PC-9 (cell line): Measurements from ENCODE around the gene RNF38. TPM values are rescaled to one million over a fixed set of nuclear protein-coding genes. Genes with fewer than 3 reads are reported as not detected.
"Not testable (repeated sequence)": the region's sequence is repeated elsewhere in the genome, so short reads cannot be mapped to it uniquely, and the experiment has no call there.

Experiments
- BruUV-seq: library from RNA; stranded (reverse); fragments of 400-500 nt; replicated peaks from 2 replicates; lab custom pipeline; 2021; lab: Mats Ljungman, UMichigan
- CTCF ChIA-PET: fragments of 300-600 bp; sonication (Branson Sonifier 250); formaldehyde crosslinking; loops from one replicate; lab custom pipeline; 2022; ENCODE audit warnings: antibody characterized with exemption; lab: Charles Lee
- POLR2A ChIA-PET: fragments of 300-600 bp; sonication (Branson Sonifier 250); formaldehyde crosslinking; loops from one replicate; lab custom pipeline; 2022; ENCODE audit warnings: antibody characterized with exemption; ENCODE audit not compliant: unreplicated experiment; lab: Charles Lee
- DNase-seq, 2 experiments: peaks; one replicate each; pipeline versions ENCODE4 v3.0.0 to v3.0.0-alpha.2; 2015 to 2022; ENCODE audit warnings: mixed read lengths in 1 of 2
- H2AFZ ChIP-seq: fragments of 200-600 bp; sonication (generic); 2 replicates; pipeline ENCODE4 v1.8.1; 2017; ENCODE audit warnings: antibody characterized with exemption
- H3F3A ChIP-seq: fragments of 200-600 bp; sonication (generic); 2 replicates; pipeline ENCODE4 v1.8.1; 2017; ENCODE audit warnings: antibody characterized with exemption, mild to moderate bottlenecking, low read depth; ENCODE audit not compliant: insufficient read depth
- H3K27ac ChIP-seq: fragments of 200-600 bp; sonication (generic); 2 replicates; pipeline ENCODE4 v1.6.1; 2016; ENCODE audit warnings: mixed run types
- H3K27me3 ChIP-seq: fragments of 200-600 bp; sonication (generic); 2 replicates; pipeline ENCODE4 v1.6.1; 2016; ENCODE audit warnings: low read depth, mixed run types; ENCODE audit not compliant: insufficient read depth
- H3K36me3 ChIP-seq: fragments of 200-600 bp; sonication (generic); 2 replicates; pipeline ENCODE4 v1.6.1; 2016; ENCODE audit warnings: low read depth, mixed run types
- H3K4me1 ChIP-seq: fragments of 200-600 bp; sonication (generic); replicated peaks from 2 replicates; pipeline ENCODE4 v1.6.1; 2016; ENCODE audit warnings: mixed run types; ENCODE audit not compliant: insufficient read depth
- H3K4me2 ChIP-seq: fragments of 200-600 bp; sonication (generic); 2 replicates; pipeline ENCODE4 v1.6.1; 2017; ENCODE audit warnings: mixed run types
- H3K4me3 ChIP-seq: fragments of 200-600 bp; sonication (generic); 2 replicates; pipeline ENCODE4 v1.6.1; 2016; ENCODE audit warnings: mixed run types
- H3K79me2 ChIP-seq: fragments of 200-600 bp; sonication (generic); 2 replicates; pipeline ENCODE4 v1.6.1; 2017; ENCODE audit warnings: low read depth, mixed run types
- H3K9me2 ChIP-seq: fragments of 200-600 bp; sonication (generic); 2 replicates; pipeline ENCODE4 v1.8.1; 2017; ENCODE audit warnings: mild to moderate bottlenecking; ENCODE audit not compliant: insufficient read depth
- H3K9me3 ChIP-seq: fragments of 200-600 bp; sonication (generic); 2 replicates; pipeline ENCODE4 v1.8.1; 2016; ENCODE audit warnings: low read depth; ENCODE audit not compliant: insufficient read depth
- H4K20me1 ChIP-seq: fragments of 200-600 bp; sonication (generic); 2 replicates; pipeline ENCODE4 v1.8.1; 2017; ENCODE audit not compliant: insufficient read depth
- EZH2 ChIP-seq: fragments of 200-600 bp; sonication (generic); IDR thresholded peaks from 2 replicates; pipeline ENCODE4 v1.8.0; 2017; ENCODE audit warnings: antibody characterized with exemption, low read depth
- intact Hi-C: fragments of 100-400 bp; cut with micrococcal nuclease; formaldehyde crosslinking; loops from one replicate; pipeline ENCODE4 v1.10.0; 2022; ENCODE audit not compliant: unreplicated experiment
- total RNA-seq: library from RNA; stranded (reverse); gene quantifications from 2 replicates; pipeline ENCODE4 v1.2.3, GENCODE V29; 2021
- TF ChIP-seq, protein P1 (sequence below): fragments of 200-600 bp; sonication (generic); conservative IDR thresholded peaks from 2 replicates; pipeline ENCODE4 v1.6.1; 2017; ENCODE audit warnings: mixed run types, antibody characterized with exemption, mild to moderate bottlenecking, moderate library complexity

Gene RNF38
- total RNA-seq, 1 experiment from 2014 or later, result 17.5 TPM

DNA sequence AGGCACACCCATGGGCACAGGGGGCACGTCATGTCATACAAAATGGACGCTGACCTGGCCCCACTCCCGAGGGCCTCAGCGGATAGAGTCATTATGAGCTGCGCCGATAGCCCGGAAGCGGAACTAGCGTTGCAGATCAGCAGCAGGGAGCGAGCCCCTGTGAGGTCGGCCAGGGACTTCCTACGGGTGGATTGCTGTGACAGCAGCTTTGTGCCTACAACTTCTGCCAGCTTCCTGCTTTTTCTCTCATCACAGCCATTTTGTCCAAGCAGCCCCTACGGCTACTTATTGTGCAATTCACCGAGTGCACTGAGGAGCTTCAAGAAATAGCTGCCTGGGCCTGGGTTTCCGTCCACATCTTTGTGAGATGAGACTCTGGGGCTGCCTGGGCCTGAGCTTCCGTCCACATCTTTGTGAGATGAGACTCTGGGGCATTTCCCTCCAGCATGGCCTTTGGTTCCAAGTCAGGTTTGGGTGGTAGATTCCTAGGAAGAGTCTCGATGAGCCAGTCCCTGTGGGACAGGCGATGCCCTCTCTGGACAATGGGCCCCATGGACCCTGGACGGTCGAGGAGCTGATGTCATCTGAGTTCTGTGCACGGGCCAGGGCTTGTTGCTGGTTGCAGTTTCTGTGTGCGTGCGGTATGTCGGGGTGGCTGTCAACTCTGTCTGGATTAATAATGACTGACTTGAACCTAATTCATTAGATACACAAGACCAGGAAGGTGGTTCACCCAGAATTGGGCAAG is 74.8 kb downstream of the RNF38 start:
- no peak overlapping the region for H3K4me3 ChIP-seq
- H3K9me3 ChIP-seq, result no peaks in the 10 kb centered on the region
- no peak overlapping the region for H3K27ac ChIP-seq
- no peaks in the 10 kb centered on the region for H3K27me3 ChIP-seq
- H3K4me2 ChIP-seq, result no peak overlapping the region
- DNase-seq, result no peak
- no peak overlapping the region for H2AFZ ChIP-seq
- H3F3A ChIP-seq, result peaks cover 18% of the 10 kb centered on the region
- no peaks in the 10 kb centered on the region for H3K9me2 ChIP-seq
- intact Hi-C loops, result no loop called here
- no peaks in the 10 kb centered on the region for H3K36me3 ChIP-seq
- no TSS peak for BruUV-seq
- CTCF ChIA-PET, result interaction anchor here (0.7 kb wide), 1 partner anchor 65 kb away, joined by 3 read pairs; no protein-coding TSS in a partner anchor
- no peaks in the 10 kb centered on the region for H4K20me1 ChIP-seq
- peaks cover 23% of the 10 kb centered on the region for H3K4me1 ChIP-seq
- TF ChIP-seq EZH2, result no peak
- TF ChIP-seq, protein P1, sequence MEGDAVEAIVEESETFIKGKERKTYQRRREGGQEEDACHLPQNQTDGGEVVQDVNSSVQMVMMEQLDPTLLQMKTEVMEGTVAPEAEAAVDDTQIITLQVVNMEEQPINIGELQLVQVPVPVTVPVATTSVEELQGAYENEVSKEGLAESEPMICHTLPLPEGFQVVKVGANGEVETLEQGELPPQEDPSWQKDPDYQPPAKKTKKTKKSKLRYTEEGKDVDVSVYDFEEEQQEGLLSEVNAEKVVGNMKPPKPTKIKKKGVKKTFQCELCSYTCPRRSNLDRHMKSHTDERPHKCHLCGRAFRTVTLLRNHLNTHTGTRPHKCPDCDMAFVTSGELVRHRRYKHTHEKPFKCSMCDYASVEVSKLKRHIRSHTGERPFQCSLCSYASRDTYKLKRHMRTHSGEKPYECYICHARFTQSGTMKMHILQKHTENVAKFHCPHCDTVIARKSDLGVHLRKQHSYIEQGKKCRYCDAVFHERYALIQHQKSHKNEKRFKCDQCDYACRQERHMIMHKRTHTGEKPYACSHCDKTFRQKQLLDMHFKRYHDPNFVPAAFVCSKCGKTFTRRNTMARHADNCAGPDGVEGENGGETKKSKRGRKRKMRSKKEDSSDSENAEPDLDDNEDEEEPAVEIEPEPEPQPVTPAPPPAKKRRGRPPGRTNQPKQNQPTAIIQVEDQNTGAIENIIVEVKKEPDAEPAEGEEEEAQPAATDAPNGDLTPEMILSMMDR, result no peak
- H3K79me2 ChIP-seq, result no peaks in the 10 kb centered on the region
- POLR2A ChIA-PET, result no interaction called here

DNA sequence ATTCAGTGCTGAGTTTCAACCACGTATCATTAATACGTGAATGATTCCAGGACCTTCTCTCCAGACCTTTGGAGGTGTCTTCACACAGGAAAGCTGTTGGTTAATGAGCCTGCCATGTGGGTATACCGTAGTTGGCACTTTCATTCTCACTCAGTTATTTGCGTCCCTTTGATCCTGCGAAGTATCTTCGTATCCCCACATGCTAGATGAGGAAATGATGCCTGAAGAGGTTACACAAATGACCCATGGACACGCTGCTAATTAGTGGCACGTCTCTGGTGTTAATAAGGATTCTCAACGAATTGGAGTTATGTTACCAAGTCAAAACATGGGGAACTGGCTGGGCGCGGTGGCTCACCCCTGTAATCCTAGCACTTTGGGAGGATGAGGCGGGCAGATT is 76.1 kb downstream of the RNF38 start:
- no peak overlapping the region for H2AFZ ChIP-seq
- intact Hi-C loops, result no loop called here
- no peak overlapping the region for H3K27ac ChIP-seq
- TF ChIP-seq, protein P1, result no peak
- TF ChIP-seq EZH2, result no peak
- ChIA-PET CTCF (no interaction called here), POLR2A (interaction anchor here (0.6 kb wide), 1 partner anchor 30 kb away, joined by 3 read pairs; no protein-coding TSS in a partner anchor)
- H3K9me2 ChIP-seq, result no peaks in the 10 kb centered on the region
- no peaks in the 10 kb centered on the region for H3K9me3 ChIP-seq
- H3K4me1 ChIP-seq, result peaks cover 37% of the 10 kb centered on the region
- no TSS peak for BruUV-seq
- no peak for DNase-seq
- no peaks in the 10 kb centered on the region for H4K20me1 ChIP-seq
- peaks cover 31% of the 10 kb centered on the region for H3F3A ChIP-seq
- no peaks in the 10 kb centered on the region for H3K79me2 ChIP-seq
- H3K36me3 ChIP-seq, result no peaks in the 10 kb centered on the region
- H3K4me2 ChIP-seq, result no peak overlapping the region
- no peak overlapping the region for H3K4me3 ChIP-seq
- H3K27me3 ChIP-seq, result no peaks in the 10 kb centered on the region

DNA sequence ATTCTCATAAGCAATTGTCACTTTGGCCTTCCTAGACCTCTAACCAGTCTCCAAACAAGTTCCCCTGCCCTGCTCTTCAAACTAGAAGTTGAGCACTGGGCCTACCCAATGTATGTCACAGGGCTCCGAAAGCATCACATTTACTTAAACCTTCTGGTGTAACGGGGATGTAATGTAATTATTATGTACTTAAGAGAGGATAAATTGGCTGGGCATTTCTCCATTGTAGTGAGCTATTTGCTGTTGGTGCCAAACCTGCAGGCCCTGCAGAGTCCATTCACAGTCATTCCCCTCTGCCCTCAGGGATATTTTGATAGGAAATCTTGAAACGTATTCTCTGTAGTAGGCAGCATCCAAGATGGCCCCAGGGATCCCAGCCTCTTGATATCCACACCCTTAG is 77.6 kb downstream of the RNF38 start:
- POLR2A ChIA-PET, result no interaction called here
- intact Hi-C loops, result no loop called here

DNA sequence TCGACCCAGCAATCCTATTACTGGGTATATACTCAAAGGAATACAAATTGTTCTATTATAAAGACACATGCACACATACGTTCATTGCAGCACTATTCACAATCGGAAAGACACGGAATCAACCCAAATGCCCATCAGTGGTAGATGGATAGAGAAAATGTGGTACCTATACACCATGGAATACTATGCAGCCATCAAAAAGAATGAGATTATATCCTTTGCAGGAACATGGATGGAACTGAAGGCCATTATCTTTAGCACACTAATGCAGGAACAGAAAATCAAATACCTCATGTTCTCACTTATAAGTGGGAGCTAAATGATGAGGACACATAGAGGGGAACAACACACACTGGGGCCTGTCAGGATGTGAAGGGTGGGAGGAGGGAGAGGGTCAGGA is 78.2 kb downstream of the RNF38 start:
- H3K9me3 ChIP-seq, H3K27me3 ChIP-seq, H3K27ac ChIP-seq, DNase-seq, POLR2A ChIA-PET, H2AFZ ChIP-seq, BruUV-seq, H3K36me3 ChIP-seq, H3K9me2 ChIP-seq, CTCF ChIA-PET, H3K79me2 ChIP-seq, H3K4me2 ChIP-seq, H3K4me3 ChIP-seq, intact Hi-C loops, H4K20me1 ChIP-seq: not testable (repeated sequence)
- Histone ChIP-seq H3K4me1 (peaks cover 38% of the 10 kb centered on the region), H3F3A (peaks cover 47% of the 10 kb centered on the region)

More for the DNA sequence above, 77.6 kb downstream of the RNF38 start:
- H3K27ac ChIP-seq, result no peak overlapping the region
- CTCF ChIA-PET, result no interaction called here
- TF ChIP-seq, protein P1, result no peak
- TF ChIP-seq EZH2, result no peak
- no peak overlapping the region for H3K4me3 ChIP-seq
- no peak for DNase-seq
- no peaks in the 10 kb centered on the region for H3K9me2 ChIP-seq
- no peaks in the 10 kb centered on the region for H4K20me1 ChIP-seq
- H3K9me3 ChIP-seq, result no peaks in the 10 kb centered on the region
- no TSS peak for BruUV-seq
- H3K4me2 ChIP-seq, result no peak overlapping the region
- no peaks in the 10 kb centered on the region for H3K79me2 ChIP-seq
- H3K4me1 ChIP-seq, result peaks cover 36% of the 10 kb centered on the region
- no peaks in the 10 kb centered on the region for H3K36me3 ChIP-seq
- peaks cover 41% of the 10 kb centered on the region for H3F3A ChIP-seq
- H3K27me3 ChIP-seq, result no peaks in the 10 kb centered on the region
- H2AFZ ChIP-seq, result no peak overlapping the region
